Retinal pigment epithelial cell (primary cell): ENCODE data around the gene GSN.

Source experiments
- DNase-seq: peaks from one replicate; pipeline ENCODE4 v3.0.0-alpha.2; 2010; ENCODE audit warnings: low read depth
- H3K4me3 ChIP-seq: 2 replicates; pipeline ENCODE4 v1.5.1; 2011; ENCODE audit warnings: mild to moderate bottlenecking, low read length, control low read depth, moderate library complexity
- TF ChIP-seq, protein P1 (sequence below): conservative IDR thresholded peaks from 2 replicates; pipeline ENCODE4 v1.5.1; 2011; ENCODE audit warnings: low read depth, low read length, control low read depth, inconsistent platforms

Gene GSN

DNA sequence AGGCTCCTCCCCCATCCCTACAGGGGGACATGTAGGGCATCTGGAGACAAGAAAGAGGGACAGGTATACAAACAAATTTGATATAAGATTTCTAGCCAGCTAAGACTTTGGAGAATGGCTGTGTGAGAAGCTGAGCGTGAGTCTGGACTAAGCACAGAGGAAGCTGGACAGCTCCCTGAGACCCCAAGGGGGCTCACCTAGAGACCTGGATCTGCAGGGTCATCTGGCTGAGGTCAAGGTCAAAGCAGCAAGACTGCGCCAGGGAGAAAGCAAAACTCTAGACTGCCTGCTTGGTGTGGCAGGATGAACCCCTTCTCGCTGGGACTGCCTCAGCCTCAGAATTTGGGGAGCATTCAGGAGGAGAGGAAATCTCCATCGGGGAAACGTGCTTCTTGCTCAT, 8.0 kb upstream of the GSN start:
- TF ChIP-seq, protein P1, sequence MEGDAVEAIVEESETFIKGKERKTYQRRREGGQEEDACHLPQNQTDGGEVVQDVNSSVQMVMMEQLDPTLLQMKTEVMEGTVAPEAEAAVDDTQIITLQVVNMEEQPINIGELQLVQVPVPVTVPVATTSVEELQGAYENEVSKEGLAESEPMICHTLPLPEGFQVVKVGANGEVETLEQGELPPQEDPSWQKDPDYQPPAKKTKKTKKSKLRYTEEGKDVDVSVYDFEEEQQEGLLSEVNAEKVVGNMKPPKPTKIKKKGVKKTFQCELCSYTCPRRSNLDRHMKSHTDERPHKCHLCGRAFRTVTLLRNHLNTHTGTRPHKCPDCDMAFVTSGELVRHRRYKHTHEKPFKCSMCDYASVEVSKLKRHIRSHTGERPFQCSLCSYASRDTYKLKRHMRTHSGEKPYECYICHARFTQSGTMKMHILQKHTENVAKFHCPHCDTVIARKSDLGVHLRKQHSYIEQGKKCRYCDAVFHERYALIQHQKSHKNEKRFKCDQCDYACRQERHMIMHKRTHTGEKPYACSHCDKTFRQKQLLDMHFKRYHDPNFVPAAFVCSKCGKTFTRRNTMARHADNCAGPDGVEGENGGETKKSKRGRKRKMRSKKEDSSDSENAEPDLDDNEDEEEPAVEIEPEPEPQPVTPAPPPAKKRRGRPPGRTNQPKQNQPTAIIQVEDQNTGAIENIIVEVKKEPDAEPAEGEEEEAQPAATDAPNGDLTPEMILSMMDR: no peak
- H3K4me3 ChIP-seq: no peak overlapping the region
- DNase-seq: no peak

DNA sequence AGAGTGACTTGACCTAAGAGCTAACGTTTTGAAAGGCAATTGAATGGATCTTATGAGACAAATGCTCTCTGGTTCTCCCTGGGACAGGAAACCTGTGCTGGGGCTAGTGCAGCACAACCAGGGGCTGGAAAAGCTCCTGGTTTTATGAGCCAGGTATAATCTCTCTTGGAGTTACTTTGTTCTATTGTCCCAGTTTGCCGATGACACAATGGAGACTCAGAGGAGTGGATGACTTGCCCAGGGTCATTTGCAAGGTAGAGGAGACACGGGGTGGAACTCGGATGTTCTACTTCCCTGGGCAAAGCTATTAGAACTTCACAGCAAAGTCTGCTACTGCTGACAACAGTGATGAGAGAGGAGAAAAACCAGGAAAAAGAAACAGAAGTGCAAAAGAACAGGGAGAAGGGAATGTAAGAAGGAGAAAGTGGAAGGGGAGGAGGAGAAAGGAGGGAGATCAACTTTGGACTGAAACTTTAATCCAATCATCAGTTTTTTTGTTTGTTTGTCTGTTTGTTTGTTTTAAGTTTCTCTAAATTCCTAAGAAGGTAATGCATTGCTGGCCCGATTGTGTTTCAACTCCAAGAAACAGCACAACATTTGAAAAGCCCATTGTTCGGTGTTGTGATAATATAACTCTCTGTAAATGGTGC, 7.4 kb upstream of the GSN start:
- H3K4me3 ChIP-seq: no peak overlapping the region
- no peak for DNase-seq
- TF ChIP-seq, protein P1: no peak

DNA sequence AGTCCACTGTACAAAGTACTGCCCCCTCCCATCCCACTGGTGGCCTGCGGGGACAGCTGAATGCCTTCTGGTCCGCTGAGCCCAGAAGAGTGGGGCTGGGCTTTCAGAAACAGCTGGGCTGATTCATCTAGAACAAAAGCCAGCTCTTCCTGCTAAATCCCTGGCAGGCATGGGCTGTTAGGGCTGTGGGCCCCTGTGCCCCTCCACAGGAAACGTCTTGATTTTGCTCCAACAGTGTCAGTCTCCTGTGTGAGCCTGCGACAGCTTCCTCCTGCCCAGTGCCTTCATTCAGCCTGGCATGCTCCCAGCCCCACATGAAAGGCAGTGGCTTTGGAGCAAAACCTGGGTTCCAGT, 6.9 kb upstream of the GSN start:
- TF ChIP-seq, protein P1: no peak
- no peak overlapping the region for H3K4me3 ChIP-seq
- no peak for DNase-seq

DNA sequence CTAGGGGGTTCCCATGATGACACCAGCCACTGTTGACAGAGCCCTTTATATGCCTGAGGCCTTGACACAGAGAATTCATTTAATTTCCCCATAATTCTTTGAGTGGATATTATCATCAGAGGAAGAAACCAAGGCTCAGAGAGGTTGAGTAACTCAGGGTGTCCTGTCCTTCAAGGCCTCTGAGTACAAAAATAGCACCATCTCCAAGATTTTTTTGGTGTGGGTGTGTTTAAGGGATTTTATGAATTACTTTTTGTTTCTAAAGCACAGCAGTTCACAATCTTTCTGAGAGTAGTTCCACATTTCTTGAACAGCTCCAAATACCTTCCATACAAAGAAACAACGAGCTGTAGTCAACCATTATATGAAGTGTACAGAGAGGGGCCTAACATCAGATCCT, 6.2 kb upstream of the GSN start:
- no peak for DNase-seq
- TF ChIP-seq, protein P1: no peak
- no peak overlapping the region for H3K4me3 ChIP-seq

DNA sequence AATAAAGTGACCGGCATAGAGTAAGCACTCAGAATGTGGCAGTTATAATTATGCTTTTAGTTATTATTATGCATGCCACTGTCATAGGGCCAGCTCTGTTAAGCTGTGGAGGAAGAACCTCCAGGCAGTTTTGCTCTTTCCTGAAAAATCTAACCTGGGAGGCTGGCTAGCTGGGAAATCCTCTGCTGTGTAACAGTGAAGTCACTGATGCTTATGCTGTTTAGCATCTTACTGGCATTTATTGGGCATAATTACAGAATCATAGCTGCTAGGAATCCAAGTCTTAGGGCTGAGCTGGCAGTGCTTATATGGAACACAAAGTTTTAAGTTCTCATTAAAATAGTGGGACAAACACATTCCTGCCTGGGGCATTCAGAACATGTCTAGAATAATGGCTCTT, 5.5 kb upstream of the GSN start:
- TF ChIP-seq, protein P1: no peak
- no peak for DNase-seq
- H3K4me3 ChIP-seq: no peak overlapping the region

DNA sequence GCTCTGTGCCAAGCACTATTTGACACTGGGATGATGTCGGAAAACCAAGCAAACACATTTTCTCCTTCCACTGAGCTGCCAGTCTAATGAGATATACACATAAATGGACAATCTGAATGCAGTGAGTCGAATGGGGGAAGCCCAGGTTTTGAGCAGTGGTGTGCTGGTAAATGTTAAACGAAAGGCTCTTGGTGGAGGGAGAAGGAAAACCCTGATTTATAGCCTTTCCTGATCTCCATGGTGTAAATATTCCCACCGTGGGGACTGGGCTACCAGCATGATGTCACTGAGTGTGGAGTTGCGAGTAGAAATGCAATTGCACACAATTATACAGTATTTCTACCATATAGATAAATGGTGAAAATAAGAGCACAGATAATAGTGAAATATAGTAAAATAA, 5.0 kb upstream of the GSN start:
- TF ChIP-seq, protein P1: no peak
- H3K4me3 ChIP-seq: no peak overlapping the region
- DNase-seq: no peak

DNA sequence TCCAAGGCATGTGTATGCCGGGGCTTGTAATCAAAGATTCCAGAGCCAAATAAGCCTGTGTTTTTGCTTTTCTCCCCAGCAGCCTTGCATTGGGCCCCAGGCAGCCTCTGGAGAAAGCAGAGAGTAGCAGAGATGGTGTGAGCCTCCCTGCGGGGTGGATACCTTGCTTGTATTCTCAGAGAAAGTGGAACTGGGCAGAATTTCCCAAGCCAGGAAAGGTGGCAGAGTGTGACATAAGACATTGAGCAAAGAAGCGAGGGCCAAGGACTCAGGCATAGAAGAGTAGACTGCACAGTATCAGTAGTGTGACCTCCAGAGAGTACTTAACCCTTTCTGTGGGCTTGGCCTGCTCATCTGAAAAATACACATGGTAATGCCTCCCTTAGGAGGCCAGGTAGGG, 1.6 kb upstream of the GSN start:
- TF ChIP-seq, protein P1: no peak
- no peak overlapping the region for H3K4me3 ChIP-seq
- DNase-seq: no peak
